HG02571 (cell line): ENCODE results near the gene MYCN.
"Not testable (repeated sequence)": the region's sequence is repeated elsewhere in the genome, so short reads cannot be mapped to it uniquely, and the experiment has no call there.

Experiments
- ATAC-seq: cut with Tn5 transposase; IDR thresholded peaks from one replicate; pipeline ENCODE4 v1.9.1; 2021; ENCODE audit warnings: mild to moderate bottlenecking, moderate library complexity; ENCODE audit not compliant: unreplicated experiment

The MYCN gene

GRCh38 chr2:15939854-15940660, at the start of gene MYCN:
Gene MYCN, plus strand, starts transcription at chr2:15940550. Its CDS starts 1,515 bp downstream, at chr2:15942065.
- ATAC-seq: peak; percentile 20

- ATAC-seq: no peak
These were observed 49.1 kb upstream of the MYCN start for GRCh38 chr2:15890936-15891905.

GRCh38 chr2:15892151-15892880, 48.0 kb upstream of the MYCN start:
- ATAC-seq: no peak

- ATAC-seq: no peak
These were observed 47.3 kb upstream of the MYCN start for GRCh38 chr2:15893085-15893484.

- no peak for ATAC-seq
These were observed 46.5 kb upstream of the MYCN start for GRCh38 chr2:15893689-15894480.

- no peak for ATAC-seq
These were observed 45.7 kb upstream of the MYCN start for GRCh38 chr2:15894481-15895144.

- ATAC-seq: no peak
These were observed 44.5 kb upstream of the MYCN start for GRCh38 chr2:15895615-15896469.

GRCh38 chr2:15896859-15897258, 43.5 kb upstream of the MYCN start:
- ATAC-seq: no peak

GRCh38 chr2:15897431-15898098, 42.8 kb upstream of the MYCN start:
- ATAC-seq: no peak

GRCh38 chr2:15899327-15899612, 41.1 kb upstream of the MYCN start:
- no peak for ATAC-seq

GRCh38 chr2:15899751-15900493, 40.4 kb upstream of the MYCN start:
- ATAC-seq: no peak

GRCh38 chr2:15901095-15901807, 39.1 kb upstream of the MYCN start:
- no peak for ATAC-seq

GRCh38 chr2:15901808-15902130, 38.6 kb upstream of the MYCN start:
- no peak for ATAC-seq

- not testable (repeated sequence) for ATAC-seq
These were observed 36.4 kb upstream of the MYCN start for GRCh38 chr2:15903910-15904309.

- ATAC-seq: no peak
These were observed 35.1 kb upstream of the MYCN start for GRCh38 chr2:15905267-15905645.

- no peak for ATAC-seq
These were observed 34.3 kb upstream of the MYCN start for GRCh38 chr2:15905986-15906491.

GRCh38 chr2:15906778-15907177, 33.6 kb upstream of the MYCN start:
- no peak for ATAC-seq
